CD14-positive monocyte (primary cell): ENCODE data around the gene ZNF784. TPM values are rescaled to one million over a fixed set of nuclear protein-coding genes. Genes with fewer than 3 reads are reported as not detected.
A peak's percentile ranks its signal among the peaks of the same experiment; 100 is the strongest.

ENCODE experiments used
- DNase-seq, 3 donors: peaks; one replicate each; pipeline ENCODE4 v3.0.0-alpha.2; 2011 to 2022
- H2AFZ ChIP-seq: 2 replicates; pipeline ENCODE4 v1.6.0; 2012; ENCODE audit warnings: mild to moderate bottlenecking, low read depth, low read length, inconsistent platforms; ENCODE audit not compliant: insufficient read depth, poor library complexity, severe bottlenecking
- H3K27ac ChIP-seq, 2 donors: 1 replicate in 1 of 2; 2 replicates in 1 of 2; pipeline ENCODE4 v1.5.1; 2012 to 2013; ENCODE audit warnings: low read length in 2 of 2, control low read depth in 1 of 2, inconsistent platforms in 1 of 2, low read depth in 1 of 2, mild to moderate bottlenecking in 1 of 2
- H3K27me3 ChIP-seq, 2 donors: one replicate each; pipeline versions ENCODE4 v1.6.0 to v1.6.1; 2011 to 2013; ENCODE audit warnings: low read length in 2 of 2; ENCODE audit not compliant: control insufficient read depth in 2 of 2, insufficient read depth in 2 of 2
- H3K36me3 ChIP-seq, 2 donors: replicated peaks in 1 of 2; 1 replicate in 1 of 2; 2 replicates in 1 of 2; pipeline versions ENCODE4 v1.5.1 to v1.6.1; 2012 to 2013; ENCODE audit warnings: low read length in 2 of 2, control low read depth in 1 of 2, inconsistent platforms in 1 of 2, mild to moderate bottlenecking in 1 of 2; ENCODE audit not compliant: insufficient read depth in 2 of 2, control insufficient read depth in 1 of 2
- H3K4me1 ChIP-seq, 2 donors: 1 replicate in 1 of 2; 2 replicates in 1 of 2; pipeline versions ENCODE4 v1.5.1 to v1.6.1; 2012 to 2013; ENCODE audit warnings: low read length in 2 of 2, control low read depth in 1 of 2, inconsistent platforms in 1 of 2, mild to moderate bottlenecking in 1 of 2, moderate library complexity in 1 of 2; ENCODE audit not compliant: insufficient read depth in 2 of 2, control insufficient read depth in 1 of 2
- H3K4me2 ChIP-seq: replicated peaks from 2 replicates; pipeline ENCODE3; 2012; ENCODE audit warnings: low read length, moderate library complexity, mild to moderate bottlenecking; ENCODE audit not compliant: poor library complexity, severe bottlenecking; ENCODE audit errors: extremely low read depth
- H3K4me3 ChIP-seq, 3 experiments: fragments of 200-600 bp in 1 of 3; sonication (generic) in 1 of 3; replicated peaks in 1 of 3; 1 replicate in 2 of 3; 2 replicates in 1 of 3; pipeline ENCODE4 v1.5.1; 2011 to 2013; ENCODE audit warnings: low read length in 3 of 3, mild to moderate bottlenecking in 3 of 3, control low read depth in 2 of 3, low read depth in 2 of 3, inconsistent platforms in 1 of 3, moderate library complexity in 1 of 3
- H3K79me2 ChIP-seq: 2 replicates; pipeline ENCODE4 v1.6.0; 2012; ENCODE audit warnings: mild to moderate bottlenecking, control low read depth, inconsistent platforms, low read length, moderate library complexity; ENCODE audit not compliant: insufficient read depth
- H3K9ac ChIP-seq: 2 replicates; pipeline ENCODE4 v1.6.0; 2017; ENCODE audit warnings: low read length, mild to moderate bottlenecking; ENCODE audit not compliant: insufficient read depth, poor library complexity, severe bottlenecking
- H3K9me3 ChIP-seq, 2 donors: replicated peaks in 1 of 2; 1 replicate in 1 of 2; 2 replicates in 1 of 2; pipeline versions ENCODE4 v1.5.1 to v1.6.1; 2012 to 2013; ENCODE audit warnings: low read length in 2 of 2, control low read depth in 1 of 2; ENCODE audit not compliant: control insufficient read depth in 1 of 2, insufficient read depth in 1 of 2
- H4K20me1 ChIP-seq: 2 replicates; pipeline ENCODE4 v1.6.0; 2012; ENCODE audit warnings: mild to moderate bottlenecking, low read length, control low read depth, moderate library complexity; ENCODE audit not compliant: insufficient read depth
- H3K27ac Mint-ChIP-seq, 7 donors: one replicate each; pipeline ENCODE4 v1.8.0; 2020; ENCODE audit warnings: mild to moderate bottlenecking in 7 of 7, mixed read lengths in 7 of 7, moderate library complexity in 6 of 7, inconsistent platforms in 2 of 7
- H3K27me3 Mint-ChIP-seq, 3 donors: one replicate each; pipeline ENCODE4 v1.8.0; 2021 to 2022; ENCODE audit warnings: low read depth in 3 of 3, mild to moderate bottlenecking in 3 of 3, mixed read lengths in 3 of 3, moderate library complexity in 3 of 3, inconsistent platforms in 1 of 3
- H3K36me3 Mint-ChIP-seq, 2 donors: one replicate each; pipeline ENCODE4 v1.8.0; 2020; ENCODE audit warnings: mixed read lengths in 2 of 2, inconsistent platforms in 1 of 2, mild to moderate bottlenecking in 1 of 2
- H3K4me1 Mint-ChIP-seq: one replicate; pipeline ENCODE4 v1.8.0; 2020; ENCODE audit warnings: mild to moderate bottlenecking, mixed read lengths
- H3K4me3 Mint-ChIP-seq, 2 donors: one replicate each; pipeline ENCODE4 v1.8.0; 2020; ENCODE audit warnings: mild to moderate bottlenecking in 2 of 2, mixed read lengths in 2 of 2, moderate library complexity in 1 of 2
- H3K9me3 Mint-ChIP-seq, 7 donors: one replicate each; pipeline ENCODE4 v1.8.0; 2020 to 2022; ENCODE audit warnings: mixed read lengths in 7 of 7, mild to moderate bottlenecking in 6 of 7, moderate library complexity in 6 of 7, inconsistent platforms in 2 of 7
- CTCF ChIP-seq: fragments of 200-600 bp; IDR thresholded peaks from one replicate; pipeline ENCODE4 v1.8.0; 2022; ENCODE audit warnings: antibody characterized with exemption, mild to moderate bottlenecking
- WGBS: methylation state at CpG from one replicate; pipeline ENCODE4 v1.1.5; 2013; ENCODE audit warnings: missing lambda C conversion rate; ENCODE audit not compliant: insufficient coverage; 5-methylcytosine and 5-hydroxymethylcytosine counted together
- intact Hi-C, 2 donors: fragments of 100-400 bp; cut with micrococcal nuclease; formaldehyde crosslinking; loops; one replicate each; pipeline versions ENCODE4 v1.15.0 to v1.15.1; 2023
- polyA plus RNA-seq, 3 donors: library from polyadenylated mRNA; depleted of rRNA in 1 of 3; unstranded in 2 of 3; stranded (reverse) in 1 of 3; fragments of 300-500 nt in 2 of 3; fragments of >200 nt in 1 of 3; fragmentation: Illumina TruSeq in 2 of 3; gene quantifications; 1 replicate in 2 of 3; 2 replicates in 1 of 3; pipeline ENCODE4 v1.2.3, GENCODE V29; 2012 to 2021

The ZNF784 gene
- polyA plus RNA-seq, 3 donors = 1.5 to 5.5 (median 2.4) TPM

GRCh38 chr19:55590109-55590508 is 34.3 kb downstream of the ZNF784 start:
- Mint-ChIP-seq H3K9me3 (peaks cover 0 to 10% (median 5%) of the 10 kb centered on the region in 7 donors), H3K4me3 (no peak overlapping the region)

GRCh38 chr19:55588738-55589137 is 35.6 kb downstream of the ZNF784 start:
- no peak for TF ChIP-seq CTCF
- no peak overlapping the region for H3K27ac Mint-ChIP-seq
- intact Hi-C loops = loop anchor here in 1 of 2 donors (5.0 kb wide), 1 partner anchor 34 kb away; the partner anchor contains the start of gene ZNF784
- Histone ChIP-seq H2AFZ (no peak overlapping the region), H3K79me2 (no peaks in the 10 kb centered on the region), H3K9ac (no peak overlapping the region), H3K9me3 (no peaks in the 10 kb centered on the region), H3K27me3 (peaks cover 9 to 29% of the 10 kb centered on the region in 2 donors), H3K36me3 (peaks cover 4 to 5% of the 10 kb centered on the region in 2 donors), H3K4me3 (no peak overlapping the region), H3K4me2 (no peak overlapping the region), H3K4me1 (peaks cover 10 to 21% of the 10 kb centered on the region in 2 donors), H4K20me1 (no peaks in the 10 kb centered on the region), H3K27ac (no peak overlapping the region)
- H3K9me3 Mint-ChIP-seq = peaks cover 0 to 9% (median 3%) of the 10 kb centered on the region in 7 donors
- no peak for DNase-seq
- WGBS = 96% methylated on average over 7 of the region's 8 CpGs
- peaks cover 20% of the 10 kb centered on the region for H3K4me1 Mint-ChIP-seq
- peaks cover 25 to 37% (median 34%) of the 10 kb centered on the region in 3 donors for H3K27me3 Mint-ChIP-seq
- H3K4me3 Mint-ChIP-seq = no peak overlapping the region
- peaks cover 6 to 7% of the 10 kb centered on the region in 2 donors for H3K36me3 Mint-ChIP-seq

More at GRCh38 chr19:55590109-55590508, 34.3 kb downstream of the ZNF784 start:
- Histone ChIP-seq H3K4me3 (no peak overlapping the region), H3K27ac (no peak overlapping the region), H2AFZ (no peak overlapping the region), H3K27me3 (peaks cover 9 to 21% of the 10 kb centered on the region in 2 donors), H3K4me2 (no peak overlapping the region), H3K9ac (no peak overlapping the region), H3K79me2 (no peaks in the 10 kb centered on the region), H3K9me3 (no peaks in the 10 kb centered on the region), H3K36me3 (peaks cover 9 to 15% of the 10 kb centered on the region in 2 donors), H3K4me1 (peaks cover 10 to 21% of the 10 kb centered on the region in 2 donors), H4K20me1 (no peaks in the 10 kb centered on the region)
- peaks cover 18 to 26% (median 24%) of the 10 kb centered on the region in 3 donors for H3K27me3 Mint-ChIP-seq
- DNase-seq = no peak
- peak overlapping the region in 1 of 7 donors; percentile 15 for H3K27ac Mint-ChIP-seq
- 77% methylated on average over 4 of the region's 7 CpGs for WGBS
- H3K36me3 Mint-ChIP-seq = peaks cover 13 to 19% of the 10 kb centered on the region in 2 donors
- intact Hi-C loops = no loop called here
- TF ChIP-seq CTCF = no peak
- H3K4me1 Mint-ChIP-seq = peaks cover 20% of the 10 kb centered on the region
